ENCODE data around the gene OLFML2A.
"Not testable (repeated sequence)": the region's sequence is repeated elsewhere in the genome, so short reads cannot be mapped to it uniquely, and the experiment has no call there.

OLFML2A gene

GRCh38 chr9:124843456-124844034 lies 66.6 kb downstream of the OLFML2A start:
- Histone ChIP-seq H3K9ac (ENCODE audit: low read depth, low read length, poor library complexity, severe bottlenecking) (no peak overlapping the region), H2AFZ (ENCODE audit: low read length) (no peak overlapping the region; the same call in 1 of the 2 replicates), H3K36me3 (ENCODE audit: insufficient read depth, low read length) (no peaks in the 10 kb centered on the region), H3K79me2 (ENCODE audit: insufficient read depth, low read length) (no peaks in the 10 kb centered on the region), H3K9me2 (replicated peaks; ENCODE audit: low read depth, low read length) (no peaks in the 10 kb centered on the region), H3K9me3 (ENCODE audit: insufficient read depth, low read depth, low read length) (no peaks in the 10 kb centered on the region), H3K4me1 (ENCODE audit: insufficient read depth, low read length, poor library complexity, severe bottlenecking) (no peaks in the 10 kb centered on the region), H3K27me3 (ENCODE audit: insufficient read depth, low read length, poor library complexity, severe bottlenecking) (no peaks in the 10 kb centered on the region), H3K4me2 (ENCODE audit: low read depth, low read length, poor library complexity, severe bottlenecking) (no peak overlapping the region), H4K20me1 (ENCODE audit: insufficient read depth, low read length, poor library complexity, severe bottlenecking) (no peaks in the 10 kb centered on the region), H3F3A (ENCODE audit: low read depth) (no peaks in the 10 kb centered on the region), H3K4me3 (ENCODE audit: low read length, poor library complexity, severe bottlenecking) (no peak overlapping the region)
- TF ChIP-seq EZH2phosphoT487 (IDR thresholded peaks at IDR 0.05; ENCODE audit: borderline replicate concordance), result no peak
- TF ChIP-seq CTCF (conservative IDR thresholded peaks at IDR 0.05; ENCODE audit: low read length), result no peak

- Histone ChIP-seq H2AFZ (ENCODE audit: low read length) (peak overlapping the region; percentile 64; the same call in 1 of the 2 replicates), H3K79me2 (ENCODE audit: insufficient read depth, low read length) (no peaks in the 10 kb centered on the region)
Observed at GRCh38 chr9:124844291-124844690, 67.4 kb downstream of the OLFML2A start.

GRCh38 chr9:124846467-124846866 lies 69.5 kb downstream of the OLFML2A start:
- H3F3A ChIP-seq (ENCODE audit: low read depth); H3K4me1 ChIP-seq (ENCODE audit: insufficient read depth, low read length, poor library complexity, severe bottlenecking); H3K9me3 ChIP-seq (ENCODE audit: insufficient read depth, low read depth, low read length); H3K79me2 ChIP-seq (ENCODE audit: insufficient read depth, low read length); H3K36me3 ChIP-seq (ENCODE audit: insufficient read depth, low read length); H3K4me3 ChIP-seq (ENCODE audit: low read length, poor library complexity, severe bottlenecking); H3K4me2 ChIP-seq (ENCODE audit: low read depth, low read length, poor library complexity, severe bottlenecking); H3K27me3 ChIP-seq (ENCODE audit: insufficient read depth, low read length, poor library complexity, severe bottlenecking); H3K9ac ChIP-seq (ENCODE audit: low read depth, low read length, poor library complexity, severe bottlenecking); H2AFZ ChIP-seq (ENCODE audit: low read length); H4K20me1 ChIP-seq (ENCODE audit: insufficient read depth, low read length, poor library complexity, severe bottlenecking); H3K9me2 ChIP-seq (replicated peaks; ENCODE audit: low read depth, low read length): not testable (repeated sequence)

More at GRCh38 chr9:124844291-124844690, 67.4 kb downstream of the OLFML2A start:
- Histone ChIP-seq H3F3A (ENCODE audit: low read depth) (no peaks in the 10 kb centered on the region), H3K27me3 (ENCODE audit: insufficient read depth, low read length, poor library complexity, severe bottlenecking) (no peaks in the 10 kb centered on the region), H4K20me1 (ENCODE audit: insufficient read depth, low read length, poor library complexity, severe bottlenecking) (no peaks in the 10 kb centered on the region), H3K9ac (ENCODE audit: low read depth, low read length, poor library complexity, severe bottlenecking) (no peak overlapping the region), H3K9me2 (replicated peaks; ENCODE audit: low read depth, low read length) (no peaks in the 10 kb centered on the region), H3K4me3 (ENCODE audit: low read length, poor library complexity, severe bottlenecking) (no peak overlapping the region), H3K36me3 (ENCODE audit: insufficient read depth, low read length) (no peaks in the 10 kb centered on the region), H3K9me3 (ENCODE audit: insufficient read depth, low read depth, low read length) (no peaks in the 10 kb centered on the region), H3K4me1 (ENCODE audit: insufficient read depth, low read length, poor library complexity, severe bottlenecking) (no peaks in the 10 kb centered on the region), H3K4me2 (ENCODE audit: low read depth, low read length, poor library complexity, severe bottlenecking) (no peak overlapping the region)
- no peak for TF ChIP-seq EZH2phosphoT487 (IDR thresholded peaks at IDR 0.05; ENCODE audit: borderline replicate concordance)
- TF ChIP-seq CTCF (conservative IDR thresholded peaks at IDR 0.05; ENCODE audit: low read length), result no peak

GRCh38 chr9:124846969-124847368 lies 70.0 kb downstream of the OLFML2A start:
- H3K9me3 ChIP-seq (ENCODE audit: insufficient read depth, low read depth, low read length), result no peaks in the 10 kb centered on the region
- TF ChIP-seq EZH2phosphoT487 (IDR thresholded peaks at IDR 0.05; ENCODE audit: borderline replicate concordance) (no peak), CTCF (conservative IDR thresholded peaks at IDR 0.05; ENCODE audit: low read length) (no peak)

More at GRCh38 chr9:124846969-124847368, 70.0 kb downstream of the OLFML2A start:
- no peaks in the 10 kb centered on the region for H4K20me1 ChIP-seq (ENCODE audit: insufficient read depth, low read length, poor library complexity, severe bottlenecking)
- H3K4me2 ChIP-seq (ENCODE audit: low read depth, low read length, poor library complexity, severe bottlenecking), result no peak overlapping the region
- H3K4me3 ChIP-seq (ENCODE audit: low read length, poor library complexity, severe bottlenecking), result no peak overlapping the region
- H3K9ac ChIP-seq (ENCODE audit: low read depth, low read length, poor library complexity, severe bottlenecking), result no peak overlapping the region
- H3K27me3 ChIP-seq (ENCODE audit: insufficient read depth, low read length, poor library complexity, severe bottlenecking), result no peaks in the 10 kb centered on the region
- H3F3A ChIP-seq (ENCODE audit: low read depth), result no peaks in the 10 kb centered on the region
- no peaks in the 10 kb centered on the region for H3K9me2 ChIP-seq (replicated peaks; ENCODE audit: low read depth, low read length)
- no peaks in the 10 kb centered on the region for H3K4me1 ChIP-seq (ENCODE audit: insufficient read depth, low read length, poor library complexity, severe bottlenecking)
- H2AFZ ChIP-seq (ENCODE audit: low read length), result no peak overlapping the region
- H3K36me3 ChIP-seq (ENCODE audit: insufficient read depth, low read length), result no peaks in the 10 kb centered on the region
- H3K79me2 ChIP-seq (ENCODE audit: insufficient read depth, low read length), result no peaks in the 10 kb centered on the region
